Erythroblast (primary cell): ENCODE results near the gene SIGMAR1.

Experiments
- GATA1 ChIP-seq: IDR thresholded peaks from 2 replicates; pipeline ENCODE4 v1.6.1; 2011; ENCODE audit warnings: low read depth, mild to moderate bottlenecking, control low read depth, low read length, moderate library complexity
- POLR2A ChIP-seq: IDR thresholded peaks from 2 replicates; pipeline ENCODE4 v1.6.1; 2011; ENCODE audit warnings: mild to moderate bottlenecking, low read length

- TF ChIP-seq POLR2A: no peak
- no peak for TF ChIP-seq GATA1
These were observed 48.6 kb upstream of the SIGMAR1 start for GRCh38 chr9:34686231-34686630.
